Measurements from ENCODE around the gene TCEA3.
A peak's percentile ranks its signal among the peaks of the same experiment; 100 is the strongest.

Gene TCEA3

DNA sequence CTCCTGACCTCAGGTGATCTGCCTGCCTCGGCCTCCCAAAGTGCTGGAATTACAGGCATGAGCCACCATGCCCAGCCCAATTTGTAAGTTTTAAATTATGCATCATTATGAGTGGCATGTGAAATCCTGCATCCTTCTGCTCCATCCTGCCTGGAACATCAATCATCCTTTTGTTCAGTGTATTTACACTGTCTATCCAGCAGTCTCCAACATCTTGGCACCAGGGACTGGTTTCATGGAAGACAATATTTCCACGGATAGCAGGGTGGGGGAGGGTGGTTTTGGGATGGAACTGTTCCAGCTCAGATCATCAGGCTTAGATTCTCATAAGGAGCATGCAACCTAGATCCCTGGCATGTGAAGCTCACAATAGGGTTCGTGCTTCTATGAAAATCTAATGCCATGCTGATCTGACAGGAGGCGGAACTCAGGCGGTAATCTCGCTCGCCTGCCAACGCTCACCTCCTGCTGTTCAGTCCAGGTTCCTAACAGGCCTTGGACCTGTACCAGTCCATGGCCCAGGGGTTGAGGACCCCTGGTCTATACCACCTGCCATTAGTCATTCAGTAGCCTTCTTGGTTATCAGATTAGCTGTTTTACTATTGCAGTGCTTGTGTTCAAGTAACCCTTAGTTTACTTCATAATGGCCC, 22.2 kb upstream of the TCEA3 start:
- no peak for DNase-seq (ENCODE audit: low spot score)

DNA sequence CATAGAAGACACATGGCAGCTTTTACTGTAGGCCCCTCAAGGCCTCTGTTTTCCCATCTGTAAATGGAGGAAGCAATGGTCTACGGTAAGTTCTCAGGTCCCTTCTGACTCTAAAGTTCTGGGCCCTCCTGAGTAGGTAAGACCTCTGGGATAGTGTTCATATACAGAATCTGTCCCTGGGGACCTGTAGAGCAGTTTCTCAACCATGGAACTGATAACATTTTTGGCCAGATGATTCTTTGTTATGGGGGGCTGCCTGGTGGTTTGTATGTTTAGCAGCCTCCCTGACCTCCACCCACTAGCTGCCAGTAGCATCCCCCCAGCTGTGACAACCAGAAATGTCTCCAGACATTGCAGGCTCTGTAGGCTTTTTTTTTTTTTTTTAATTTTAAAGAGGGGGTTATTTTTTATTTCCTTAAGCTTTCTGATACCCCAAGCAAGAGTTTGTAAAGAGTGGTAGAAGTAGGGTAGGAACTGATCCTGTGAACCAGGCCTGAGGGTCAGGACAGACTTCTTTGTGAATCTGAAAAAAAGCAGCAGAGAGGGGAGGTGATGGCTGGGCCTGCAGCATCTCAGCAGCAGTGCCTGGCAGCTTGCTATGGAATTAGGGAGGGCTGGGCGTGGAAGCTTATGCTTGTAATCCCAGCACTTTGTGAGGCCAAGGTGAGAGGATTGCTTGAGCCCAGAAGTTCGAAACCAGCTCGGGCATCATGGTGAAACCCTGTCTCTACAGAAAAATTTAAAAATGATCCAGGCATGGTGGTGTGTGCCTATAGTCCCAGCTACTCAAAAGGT, 20.2 kb upstream of the TCEA3 start:
- no peak for DNase-seq (ENCODE audit: low spot score)

DNA sequence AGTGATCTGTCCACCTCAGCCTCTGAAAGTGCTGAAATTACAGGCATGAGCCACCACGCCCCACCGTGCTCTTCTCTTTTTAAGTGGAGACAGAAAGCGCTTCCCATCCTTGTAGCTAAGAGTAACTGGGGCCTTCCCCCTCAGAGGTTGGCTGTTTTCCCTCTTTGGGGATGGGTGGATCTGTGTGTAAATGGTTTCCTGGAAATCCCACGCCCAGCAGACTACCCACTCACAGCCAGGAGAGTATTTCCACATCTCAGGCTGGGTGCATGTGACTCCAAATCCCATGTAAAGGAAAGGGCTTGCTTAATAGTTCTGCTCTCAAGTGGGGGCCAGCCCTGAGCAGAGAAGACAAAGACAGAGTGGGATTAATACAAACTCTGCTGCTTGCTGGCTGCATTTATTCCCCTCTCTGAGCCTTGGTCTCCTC, 19.6 kb upstream of the TCEA3 start:
- no peak for DNase-seq (ENCODE audit: low spot score)

DNA sequence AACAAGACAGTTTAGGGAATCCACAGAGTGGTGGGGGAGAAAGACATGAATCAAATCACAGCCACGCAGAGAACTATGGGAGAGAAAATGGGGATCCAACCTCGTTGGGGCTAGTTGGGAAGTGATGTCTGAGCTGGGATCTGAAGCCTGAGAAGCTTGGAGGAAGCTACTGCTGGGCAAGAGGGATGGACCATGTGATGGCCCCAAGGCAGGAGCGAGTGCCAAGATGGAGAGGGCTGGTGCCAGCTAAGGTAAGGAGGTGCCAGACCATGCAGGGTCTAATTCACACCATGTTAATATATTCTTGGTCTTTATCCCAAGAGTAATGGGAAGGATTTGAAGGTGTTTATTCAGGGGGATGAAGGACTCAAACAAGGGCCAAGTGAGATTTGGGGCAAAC, 18.2 kb upstream of the TCEA3 start:
- no peak for DNase-seq (ENCODE audit: low spot score)

DNA sequence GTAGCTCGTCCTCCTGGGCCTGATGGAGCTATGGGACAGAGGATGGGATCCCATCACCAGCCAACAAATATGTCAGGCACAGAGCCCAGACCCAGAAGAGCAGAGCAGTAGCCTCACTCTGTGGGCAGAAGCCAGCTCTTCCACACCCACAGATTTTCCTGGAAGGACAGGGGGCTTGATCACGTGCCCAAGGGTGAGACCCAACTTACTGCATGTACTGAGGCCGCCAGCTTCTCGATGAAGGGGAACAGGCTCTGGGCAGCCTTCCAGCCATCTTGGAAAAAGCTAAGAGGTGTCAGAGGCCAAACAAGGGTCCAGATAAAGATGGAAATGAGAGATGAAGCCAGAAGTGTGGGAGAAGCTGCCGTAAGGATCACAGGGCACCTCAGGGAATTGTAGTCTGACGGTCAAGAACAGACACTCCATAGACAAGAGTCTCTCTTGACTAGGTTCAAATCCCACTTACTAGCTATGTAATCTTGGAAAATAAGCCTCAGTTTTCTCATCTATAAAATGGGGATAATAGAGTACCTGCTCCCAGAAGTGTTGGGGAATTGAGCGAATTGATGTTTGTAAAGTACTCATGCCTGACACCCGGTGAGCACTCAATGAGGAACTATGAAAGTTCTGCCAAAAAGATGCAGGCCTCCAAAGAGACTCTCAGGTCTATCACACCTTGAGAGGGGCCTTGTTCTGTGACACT, 17.0 kb upstream of the TCEA3 start:
- no peak for DNase-seq (ENCODE audit: low spot score)

DNA sequence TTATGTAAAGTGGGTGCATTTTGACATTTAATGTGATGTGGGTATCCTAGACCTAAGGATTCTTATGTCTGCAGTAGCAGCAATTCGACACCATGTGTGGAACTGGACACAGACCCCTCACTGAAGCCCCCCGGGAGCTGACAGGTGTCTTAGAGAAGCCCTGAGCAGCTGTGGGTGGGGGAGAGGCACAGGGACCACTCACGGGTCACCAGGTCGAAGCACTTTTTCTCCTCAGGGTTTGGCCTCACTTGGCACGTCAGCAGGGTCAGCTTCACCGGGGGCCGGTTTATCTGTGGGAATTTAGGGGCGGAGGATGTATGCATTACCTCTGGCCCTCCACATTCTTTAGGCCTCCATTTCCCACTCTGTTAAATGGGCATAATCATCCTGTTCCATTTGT, 14.0 kb upstream of the TCEA3 start:
- no peak for DNase-seq (ENCODE audit: low spot score)

DNA sequence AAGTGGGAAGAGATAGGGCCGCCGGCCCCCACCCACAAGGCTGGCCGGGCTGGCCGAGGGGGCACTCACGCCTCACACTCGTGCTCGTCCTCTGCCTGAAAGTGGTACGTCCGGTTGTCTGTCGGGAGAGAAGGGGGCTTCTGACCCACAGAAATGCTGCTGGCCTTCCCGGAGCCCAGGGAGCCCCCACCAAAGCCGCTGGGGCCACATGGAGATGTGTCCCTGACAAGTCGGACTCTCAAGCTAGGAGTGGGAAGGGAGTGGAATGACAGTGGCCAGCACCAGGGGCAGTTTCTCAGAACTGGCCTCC, 12.8 kb upstream of the TCEA3 start:
- no peak for DNase-seq (ENCODE audit: low spot score)

DNA sequence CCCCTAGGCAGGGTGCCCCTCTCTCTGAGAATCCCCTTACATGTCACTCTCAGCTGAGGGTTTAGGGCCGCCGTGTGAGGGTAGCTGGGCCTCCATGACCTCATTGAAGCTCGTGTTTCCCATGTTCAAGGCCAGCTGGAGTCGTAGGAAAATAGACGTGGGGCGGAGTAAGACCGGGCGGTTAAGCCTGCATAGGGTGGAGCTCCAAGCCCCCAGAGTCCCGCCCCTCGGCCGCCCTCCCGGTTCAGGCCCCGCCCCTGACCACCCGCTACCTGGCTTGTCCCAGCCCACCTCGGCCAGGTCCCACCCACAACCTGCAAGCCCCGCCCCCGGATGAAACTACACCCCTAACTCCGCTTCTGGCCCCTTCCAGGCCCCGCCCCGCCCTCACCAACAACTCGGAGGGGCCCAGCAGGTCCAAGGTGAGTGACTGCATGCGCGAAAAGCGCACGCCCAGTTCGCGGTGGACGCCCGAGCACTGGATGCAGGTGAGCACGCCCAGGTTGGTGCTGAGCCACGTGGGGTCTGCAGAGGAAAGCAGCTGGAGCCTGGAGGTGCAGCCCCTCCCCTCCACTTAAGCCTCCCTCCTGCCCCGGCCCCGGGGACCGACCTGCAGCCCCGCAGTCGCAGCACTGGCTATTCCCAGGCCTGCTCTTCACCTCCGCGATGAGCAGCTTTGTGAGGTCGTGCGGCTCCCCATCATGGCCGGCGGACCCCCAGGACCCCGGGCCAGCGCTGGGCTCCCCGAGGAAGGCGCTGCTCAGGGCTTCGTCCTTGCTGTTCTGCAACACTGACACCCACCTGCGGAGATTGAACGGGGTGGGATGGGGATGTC, 12.2 kb upstream of the TCEA3 start:
- DNase-seq (ENCODE audit: low spot score) = no peak

DNA sequence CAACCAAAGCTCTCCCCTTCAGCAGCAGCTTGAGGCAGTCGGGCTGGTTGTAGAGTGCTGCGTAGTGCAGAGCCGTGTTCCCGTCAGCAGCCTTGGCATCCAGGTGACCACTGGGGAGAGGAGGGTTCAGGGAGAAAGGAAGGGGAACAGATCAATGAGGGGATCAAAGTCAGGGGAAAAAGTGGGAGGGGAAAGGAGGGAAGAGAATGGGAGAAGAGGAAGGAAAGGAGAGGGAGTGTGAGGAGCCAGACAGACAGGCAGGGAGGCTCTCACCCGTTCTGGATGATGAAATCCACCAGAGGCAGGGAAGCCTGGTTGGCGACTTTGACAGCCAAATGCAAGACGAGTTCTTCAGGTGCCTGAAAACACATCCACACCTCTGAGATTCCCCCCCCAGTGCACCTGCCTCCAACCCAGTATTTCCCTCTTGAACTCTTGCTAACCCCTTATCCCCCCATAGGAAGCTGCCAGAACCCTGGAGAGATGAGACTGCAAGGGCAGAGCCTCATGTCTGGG, 9.8 kb upstream of the TCEA3 start:
- no peak for DNase-seq (ENCODE audit: low spot score)

DNA sequence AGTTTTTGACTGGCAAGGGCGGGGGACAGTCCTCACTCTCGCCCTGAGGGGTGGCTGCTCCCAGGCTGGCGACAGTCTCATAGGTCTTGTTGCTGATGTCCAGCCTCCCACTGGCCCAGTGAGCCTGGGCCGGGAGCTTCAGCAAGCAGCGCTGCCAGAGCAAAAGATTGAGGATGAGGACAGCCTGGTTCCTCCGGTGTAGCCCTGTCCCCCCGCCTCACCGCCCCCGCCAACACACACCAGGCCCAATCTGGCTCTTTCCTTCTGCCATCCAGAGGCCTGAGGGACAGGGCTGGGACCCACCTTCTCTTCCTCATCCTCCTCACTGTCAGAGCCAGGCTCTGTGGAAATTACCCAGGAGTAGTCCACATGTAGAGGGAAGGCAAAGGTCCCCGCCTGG, 8.6 kb upstream of the TCEA3 start:
- DNase-seq (ENCODE audit: low spot score) = no peak

DNA sequence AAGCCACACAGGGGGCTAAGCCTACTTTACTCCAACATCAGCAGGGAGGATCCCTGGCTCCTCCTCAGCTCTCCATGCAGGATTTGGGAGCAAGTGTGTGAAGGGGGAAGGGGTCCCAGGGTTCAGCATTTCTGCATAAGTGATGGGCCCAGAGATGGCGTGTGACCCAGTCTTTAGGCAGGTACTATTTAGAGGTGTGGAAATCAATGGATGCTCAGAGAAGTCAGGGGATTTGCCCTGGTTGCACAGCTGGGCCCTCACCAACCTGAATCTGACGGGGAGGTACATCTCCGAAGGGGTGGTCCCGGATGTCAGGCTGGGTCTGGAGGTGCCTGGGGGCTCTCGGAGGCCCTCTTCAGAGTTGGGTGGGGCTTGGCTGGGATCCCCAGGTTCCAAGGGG, 6.9 kb upstream of the TCEA3 start:
- no peak for DNase-seq (ENCODE audit: low spot score)

DNA sequence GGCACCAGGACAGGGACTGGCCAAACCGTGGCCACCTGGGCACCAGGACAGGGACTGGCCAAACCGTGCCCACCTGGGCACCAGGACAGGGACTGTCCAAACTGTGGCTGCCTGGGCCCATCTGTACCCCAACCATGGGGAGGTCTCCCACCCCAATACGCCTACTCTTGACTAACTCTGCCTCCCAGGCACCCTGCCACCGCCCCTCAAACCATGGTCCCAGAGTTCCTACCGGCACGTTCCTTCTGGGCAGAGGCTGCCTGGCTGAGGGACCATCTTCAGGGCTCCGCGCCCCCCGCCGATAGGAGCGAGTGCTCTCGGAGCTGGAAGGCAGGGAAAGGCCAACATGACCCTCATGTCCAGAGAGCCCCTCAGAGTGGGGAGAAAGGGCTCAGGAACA, 6.3 kb upstream of the TCEA3 start:
- DNase-seq (ENCODE audit: low spot score) = no peak

DNA sequence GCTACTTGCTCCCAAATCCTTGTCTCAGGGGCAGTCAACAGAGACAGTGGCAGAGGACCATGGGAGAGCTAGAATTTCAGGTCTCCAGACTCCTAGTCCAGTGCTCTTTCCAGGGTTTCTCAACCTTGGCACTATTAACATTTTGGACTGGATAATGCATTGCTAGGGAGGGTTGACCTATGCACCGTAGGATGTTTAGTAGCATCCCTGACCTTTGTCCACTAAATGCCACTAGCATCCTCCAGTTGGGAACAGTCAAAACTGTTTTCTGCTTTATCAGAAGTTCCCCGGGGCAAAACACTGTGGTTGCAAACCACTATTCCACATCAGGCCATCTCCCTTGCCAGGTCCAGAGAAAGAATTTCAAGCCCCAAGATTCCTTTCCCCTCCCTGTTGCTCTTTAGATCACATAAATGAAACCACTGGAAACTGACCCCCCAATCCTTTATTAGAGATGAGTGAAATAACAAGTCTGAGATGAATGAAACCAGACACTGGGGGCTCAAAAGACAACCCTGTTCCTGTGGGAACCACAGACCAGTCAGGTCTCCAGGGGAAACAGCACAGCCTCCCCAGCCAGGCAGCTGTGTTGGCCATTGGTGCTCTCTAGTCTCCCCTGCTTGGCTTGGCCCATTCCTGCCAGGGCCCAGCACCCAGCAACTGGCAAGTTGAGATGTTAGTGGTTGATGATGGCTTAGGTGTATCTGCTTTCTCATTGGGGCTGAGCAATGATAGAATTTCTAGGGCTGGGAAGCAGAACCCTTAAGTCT, 3.8 kb upstream of the TCEA3 start:
- DNase-seq (ENCODE audit: low spot score) = no peak

DNA sequence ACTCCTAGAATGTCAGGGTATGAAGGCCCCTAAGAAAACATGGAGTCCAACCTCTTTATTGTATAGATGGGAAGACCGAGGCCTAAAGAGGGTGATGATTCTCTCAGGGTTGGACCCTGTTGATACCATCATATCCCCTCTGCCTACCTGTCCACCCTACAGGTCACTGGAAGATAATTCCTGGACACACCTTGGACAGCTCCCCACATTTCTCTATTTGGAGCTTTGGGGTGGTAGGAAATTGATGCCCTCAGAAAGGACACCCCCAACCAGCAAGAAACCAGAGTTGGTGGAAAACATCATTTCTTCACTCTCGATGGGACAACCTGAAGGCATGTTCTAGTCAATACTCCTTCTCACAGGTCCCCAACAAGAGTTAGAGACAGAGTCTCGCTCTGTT, 3.0 kb upstream of the TCEA3 start:
- no peak for DNase-seq (ENCODE audit: low spot score)

DNA sequence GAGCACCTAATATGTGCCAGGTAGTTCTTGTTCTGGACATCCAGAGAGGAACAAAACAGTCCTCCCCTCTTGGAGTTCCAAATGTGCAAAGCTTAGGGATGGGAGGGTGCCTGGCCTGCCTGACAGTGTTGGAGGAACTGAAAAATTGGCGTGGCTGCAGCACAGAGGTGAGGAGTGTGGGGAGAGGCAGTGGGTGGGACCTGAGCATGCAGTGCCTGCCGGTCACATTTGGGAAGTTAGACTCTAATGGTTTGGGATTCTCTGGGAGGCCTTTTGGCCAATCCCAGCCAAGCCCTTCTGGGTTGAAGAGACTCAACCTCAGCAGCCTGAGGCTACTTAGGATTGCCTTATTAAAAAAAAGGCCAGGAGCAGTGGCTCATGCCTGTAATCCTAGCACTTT, 2.3 kb upstream of the TCEA3 start:
- no peak for DNase-seq (ENCODE audit: low spot score)

DNA sequence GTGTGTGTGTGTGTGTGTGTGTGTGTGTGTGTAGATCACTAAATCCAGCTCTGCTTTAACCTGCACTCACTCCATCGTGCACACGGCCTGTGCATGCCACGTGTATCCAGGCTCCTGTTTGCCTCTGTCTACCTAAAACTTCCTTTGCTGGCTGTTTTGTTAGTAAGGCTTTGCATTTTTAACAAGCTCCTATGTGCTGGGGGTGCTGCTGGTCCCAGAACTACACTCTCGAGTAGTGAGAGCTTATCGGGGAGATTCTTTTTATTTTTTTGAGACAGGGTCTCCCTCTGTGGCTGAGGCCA, 596 bp upstream of the TCEA3 start:
- DNase-seq (ENCODE audit: low spot score) = no peak

DNA sequence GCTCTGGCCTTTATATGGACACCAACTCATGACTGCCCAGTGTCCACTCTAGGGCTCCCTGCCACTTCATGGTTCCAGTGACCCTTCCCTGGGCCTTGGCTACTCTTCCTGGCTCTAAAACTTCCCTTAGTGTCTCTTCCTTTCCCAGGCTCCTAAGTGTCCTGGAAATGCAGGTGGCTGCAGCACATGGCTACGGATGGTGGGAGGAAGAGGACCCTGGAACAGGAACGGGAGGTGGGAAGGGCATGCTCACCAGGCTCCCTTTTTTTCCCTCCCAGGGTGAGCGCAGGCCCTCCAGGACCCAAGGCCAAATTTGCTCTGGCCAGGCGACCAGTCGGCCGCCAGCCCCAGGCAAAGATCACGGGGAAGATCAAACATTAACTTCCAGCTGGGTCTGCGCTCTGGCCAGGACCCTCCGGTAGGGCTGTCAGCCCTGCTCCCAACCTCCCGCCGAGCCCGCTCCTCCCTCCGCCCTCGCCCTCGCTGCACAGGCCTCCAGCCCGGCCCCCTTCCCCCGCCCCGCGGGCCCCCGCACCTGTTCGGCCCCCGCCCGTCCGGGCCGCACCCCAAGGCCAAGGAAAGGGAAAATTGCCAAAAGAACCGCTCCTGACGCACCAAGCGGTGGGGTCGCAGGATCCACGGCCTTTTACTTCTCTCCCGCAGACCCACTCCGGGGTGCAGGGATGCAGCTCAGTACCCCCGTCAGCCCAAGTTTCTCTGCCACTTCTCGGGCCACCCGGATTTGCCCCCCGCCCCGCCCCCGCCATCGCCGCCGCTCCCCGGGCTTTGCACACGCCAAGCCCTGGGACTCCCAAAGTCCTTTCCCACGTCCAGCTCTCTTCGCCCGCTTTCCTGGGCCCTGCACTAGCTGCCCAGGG, 894 bp downstream of the TCEA3 start:
- peak; percentile 85 for DNase-seq (ENCODE audit: low spot score)

DNA sequence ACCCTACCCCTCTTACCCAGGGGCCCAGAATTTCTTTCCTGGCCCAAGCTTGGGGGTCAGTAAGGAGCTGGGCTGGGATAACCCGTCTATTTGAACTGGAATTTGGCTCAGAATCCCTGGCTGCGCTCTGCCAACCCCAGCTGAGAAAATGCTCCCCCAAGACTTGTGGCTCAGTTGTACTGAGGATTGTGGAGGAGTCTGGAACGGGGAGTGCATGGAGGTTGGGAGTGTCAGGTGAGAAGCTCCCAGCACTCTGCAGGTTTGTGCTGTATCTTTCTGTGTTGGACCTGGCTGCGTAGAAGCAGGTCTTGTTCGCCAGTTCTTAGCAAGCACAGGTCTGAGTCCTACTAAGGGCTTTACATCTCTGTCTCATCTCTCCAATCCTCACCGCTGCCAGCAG, 1.6 kb downstream of the TCEA3 start:
- DNase-seq (ENCODE audit: low spot score) = no peak

DNA sequence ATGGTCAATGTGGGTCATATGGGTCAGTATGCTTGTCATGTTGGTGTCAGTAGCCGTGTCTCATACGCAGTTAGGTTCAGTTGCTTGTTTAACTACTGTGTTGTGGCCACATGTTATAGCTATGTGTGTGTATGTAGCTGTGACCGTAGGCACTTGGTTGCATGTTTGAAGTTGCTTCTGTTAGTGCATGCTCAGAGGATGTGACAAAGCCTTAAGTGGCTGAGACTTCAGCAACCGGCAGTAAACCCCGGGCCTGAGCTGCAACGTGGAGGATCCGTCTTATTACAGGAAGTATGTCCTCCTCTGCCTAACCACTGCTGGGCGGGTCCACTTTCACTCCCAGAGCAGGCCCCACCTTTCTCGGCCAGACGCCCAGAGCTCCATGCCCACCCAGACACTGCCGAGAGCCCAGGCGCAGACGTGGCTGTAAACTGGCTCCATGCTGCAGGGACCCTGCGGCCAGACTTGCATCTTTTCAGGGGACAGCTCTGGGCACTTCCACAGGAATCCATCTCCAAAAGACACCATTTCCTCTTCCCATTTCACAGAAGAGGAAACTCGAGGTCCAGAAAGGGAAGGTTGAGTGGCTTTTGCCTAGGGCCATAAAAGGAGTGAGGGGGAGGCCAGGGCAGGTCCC, 2.2 kb downstream of the TCEA3 start:
- no peak for DNase-seq (ENCODE audit: low spot score)

DNA sequence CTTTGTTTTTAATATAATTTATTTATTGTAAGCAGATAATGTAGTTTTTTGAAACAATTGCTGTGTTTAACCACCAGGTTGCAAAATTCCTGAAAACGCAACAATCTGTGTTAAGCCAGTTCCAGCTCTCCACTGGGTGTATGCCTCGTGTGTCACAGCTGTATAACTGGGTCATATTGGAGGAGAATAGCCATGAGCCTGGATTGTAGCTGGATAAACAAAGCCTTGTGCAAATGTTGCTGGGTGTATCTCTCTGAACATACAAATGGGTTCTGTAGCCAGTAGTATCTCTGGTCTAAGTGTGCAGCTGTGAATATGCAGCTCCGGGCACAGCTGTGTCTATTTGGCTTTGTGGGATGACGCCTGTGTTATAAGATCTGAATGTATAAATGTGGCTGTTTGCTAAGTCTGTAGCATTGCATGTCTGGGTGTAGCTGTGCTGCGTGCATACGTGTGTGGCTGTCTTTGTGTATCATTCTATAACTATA, 2.8 kb downstream of the TCEA3 start:
- no peak for DNase-seq (ENCODE audit: low spot score)
